IMR-90 (cell line): ENCODE data around the gene KLHDC10. TPM values are rescaled to one million over a fixed set of nuclear protein-coding genes. Genes with fewer than 3 reads are reported as not detected.

Experiments
- ATAC-seq: fragments of 200-7000 bp; cut with Tn5 transposase; 2 replicates; pipeline ENCODE4 v1.9.1; 2020; ENCODE audit warnings: low read depth, mild to moderate bottlenecking, moderate library complexity
- BruUV-seq: library from RNA; stranded (reverse); fragments of 400-500 nt; replicated peaks from 2 replicates; lab custom pipeline; 2021; lab: Mats Ljungman, UMichigan
- CTCF ChIA-PET: fragments of 300-600 bp; formaldehyde crosslinking; extraction: SDS; loops from one replicate; lab custom pipeline; 2021; ENCODE audit warnings: antibody characterized with exemption; lab: Yijun Ruan, JAX
- POLR2A ChIA-PET: fragments of 300-600 bp; sonication (Branson Sonifier 250); formaldehyde crosslinking; loops from one replicate; lab custom pipeline; 2022; ENCODE audit warnings: antibody characterized with exemption; ENCODE audit not compliant: unreplicated experiment; lab: Charles Lee
- DNase-seq: peaks from one replicate; pipeline ENCODE4 v3.0.0; 2013
- H2AFZ ChIP-seq: replicated peaks from 2 replicates; pipeline ENCODE3; 2013; ENCODE audit warnings: low read length, mild to moderate bottlenecking; ENCODE audit not compliant: poor library complexity
- H2AK5ac ChIP-seq: 2 replicates; pipeline ENCODE4 v1.6.1; 2013; ENCODE audit warnings: low read depth, low read length, inconsistent platforms
- H2AK9ac ChIP-seq: replicated peaks from 2 replicates; pipeline ENCODE3; 2013; ENCODE audit warnings: mild to moderate bottlenecking, low read depth, low read length, moderate library complexity; ENCODE audit not compliant: poor library complexity
- H2BK120ac ChIP-seq: 2 replicates; pipeline ENCODE4 v1.6.1; 2013; ENCODE audit warnings: low read depth, low read length, inconsistent platforms
- H2BK15ac ChIP-seq: 3 replicates; pipeline ENCODE4 v1.6.1; 2013; ENCODE audit warnings: low read depth, low read length, inconsistent platforms
- H2BK20ac ChIP-seq: 2 replicates; pipeline ENCODE4 v1.6.1; 2013; ENCODE audit warnings: low read depth, mild to moderate bottlenecking, inconsistent platforms, low read length, moderate library complexity
- H2BK5ac ChIP-seq: 2 replicates; pipeline ENCODE4 v1.6.1; 2013; ENCODE audit warnings: mild to moderate bottlenecking, low read depth, low read length, inconsistent platforms; ENCODE audit not compliant: poor library complexity, severe bottlenecking
- H3K14ac ChIP-seq: replicated peaks from 2 replicates; pipeline ENCODE4 v1.6.1; 2013; ENCODE audit warnings: low read depth, low read length, inconsistent platforms
- H3K18ac ChIP-seq: 2 replicates; pipeline ENCODE4 v1.6.1; 2013; ENCODE audit warnings: low read depth, low read length, control low read depth
- H3K23ac ChIP-seq: 2 replicates; pipeline ENCODE4 v1.6.1; 2013; ENCODE audit warnings: low read depth, low read length, inconsistent platforms
- H3K27ac ChIP-seq: 2 replicates; pipeline ENCODE4 v1.5.1; 2013; ENCODE audit warnings: mild to moderate bottlenecking, control low read depth, low read length; ENCODE audit not compliant: insufficient read depth
- H3K27me3 ChIP-seq: 2 replicates; pipeline ENCODE4 v1.6.1; 2013; ENCODE audit warnings: low read length; ENCODE audit not compliant: control insufficient read depth, insufficient read depth
- H3K36me3 ChIP-seq: 2 replicates; pipeline ENCODE4 v1.6.1; 2013; ENCODE audit warnings: low read length, mixed read lengths; ENCODE audit not compliant: control insufficient read depth, insufficient read depth
- H3K4ac ChIP-seq: 2 replicates; pipeline ENCODE4 v1.6.1; 2013; ENCODE audit warnings: low read depth, low read length, inconsistent platforms
- H3K4me1 ChIP-seq: 2 replicates; pipeline ENCODE4 v1.6.1; 2013; ENCODE audit warnings: low read length, mixed read lengths; ENCODE audit not compliant: control insufficient read depth, insufficient read depth
- H3K4me2 ChIP-seq: 2 replicates; pipeline ENCODE4 v1.6.1; 2013; ENCODE audit warnings: low read depth, mild to moderate bottlenecking, control low read depth, low read length, moderate library complexity
- H3K4me3 ChIP-seq: 2 replicates; pipeline ENCODE4 v1.5.1; 2013; ENCODE audit warnings: low read depth, mild to moderate bottlenecking, control low read depth, low read length, moderate library complexity; ENCODE audit not compliant: insufficient read depth
- H3K56ac ChIP-seq: 2 replicates; pipeline ENCODE4 v1.6.1; 2013; ENCODE audit warnings: low read length, inconsistent platforms; ENCODE audit not compliant: insufficient read depth; ENCODE audit errors: extremely low read depth
- H3K79me1 ChIP-seq, 2 experiments: 2 replicates each; pipeline ENCODE4 v1.6.1; 2013; ENCODE audit warnings: low read length in 2 of 2, inconsistent platforms in 1 of 2, low read depth in 1 of 2
- H3K9ac ChIP-seq: 2 replicates; pipeline ENCODE4 v1.6.1; 2013; ENCODE audit warnings: low read depth, low read length, control low read depth
- H3K9me1 ChIP-seq: 2 replicates; pipeline ENCODE4 v1.6.1; 2013; ENCODE audit warnings: low read length, inconsistent platforms; ENCODE audit not compliant: insufficient read depth
- H3K9me3 ChIP-seq: 2 replicates; pipeline ENCODE4 v1.6.1; 2013; ENCODE audit warnings: low read length; ENCODE audit not compliant: control insufficient read depth, insufficient read depth
- H4K20me1 ChIP-seq: 2 replicates; pipeline ENCODE4 v1.6.1; 2013; ENCODE audit warnings: low read length, inconsistent platforms; ENCODE audit not compliant: insufficient read depth
- H4K5ac ChIP-seq: 2 replicates; pipeline ENCODE4 v1.6.1; 2013; ENCODE audit warnings: mild to moderate bottlenecking, low read depth, low read length, control low read depth
- H4K8ac ChIP-seq, 2 experiments: 2 replicates each; pipeline ENCODE4 v1.6.1; 2013; ENCODE audit warnings: low read depth in 2 of 2, low read length in 2 of 2, control low read depth in 1 of 2, inconsistent platforms in 1 of 2
- H4K91ac ChIP-seq: 2 replicates; pipeline ENCODE4 v1.6.1; 2013; ENCODE audit warnings: low read depth, low read length, inconsistent platforms; ENCODE audit not compliant: insufficient read depth
- BHLHE40 ChIP-seq: fragments of 150-350 bp; IDR thresholded peaks from 2 replicates; pipeline ENCODE4 v1.6.1; 2016; ENCODE audit warnings: mild to moderate bottlenecking, low read depth, low read length
- CEBPB ChIP-seq: IDR thresholded peaks from 2 replicates; pipeline ENCODE4 v1.6.1; 2012; ENCODE audit warnings: low read depth, low read length, improper control_type of control experiment
- FOS ChIP-seq: fragments of 150-350 bp; IDR thresholded peaks from 2 replicates; pipeline ENCODE4 v1.6.1; 2016; ENCODE audit warnings: low read depth, low read length
- MAFK ChIP-seq: IDR thresholded peaks from 2 replicates; pipeline ENCODE4 v1.6.1; 2012; ENCODE audit warnings: low read depth, low read length, improper control_type of control experiment
- MAZ ChIP-seq: IDR thresholded peaks from 2 replicates; pipeline ENCODE4 v1.6.1; 2012; ENCODE audit warnings: low read depth, mild to moderate bottlenecking, low read length, improper control_type of control experiment, moderate library complexity, borderline replicate concordance
- MXI1 ChIP-seq: IDR thresholded peaks from 2 replicates; pipeline ENCODE4 v1.6.1; 2012; ENCODE audit warnings: low read depth, mild to moderate bottlenecking, low read length, moderate library complexity, borderline replicate concordance
- NFE2L2 ChIP-seq: fragments of 150-350 bp; IDR thresholded peaks from 2 replicates; pipeline ENCODE4 v1.6.1; 2016; ENCODE audit warnings: low read depth, mild to moderate bottlenecking, low read length
- POLR2A ChIP-seq: IDR thresholded peaks from 2 replicates; pipeline ENCODE4 v1.6.1; 2012; ENCODE audit warnings: mild to moderate bottlenecking, low read depth, low read length
- RCOR1 ChIP-seq: IDR thresholded peaks from 2 replicates; pipeline ENCODE4 v1.6.1; 2012; ENCODE audit warnings: mild to moderate bottlenecking, low read length, improper control_type of control experiment; ENCODE audit not compliant: insufficient replicate concordance
- RFX5 ChIP-seq: IDR thresholded peaks from 2 replicates; pipeline ENCODE4 v1.8.0; 2012; ENCODE audit warnings: low read depth, mild to moderate bottlenecking, low read length, moderate library complexity
- SMC3 ChIP-seq: fragments of 150-350 bp; IDR thresholded peaks from 2 replicates; pipeline ENCODE4 v1.6.1; 2016; ENCODE audit warnings: low read depth, mild to moderate bottlenecking, antibody characterized with exemption, low read length, moderate library complexity
- WGBS, 2 experiments: methylation state at CpG; one replicate each; pipeline versions ENCODE4 v1.1.5 to v1.1.7; 2013; ENCODE audit warnings: missing lambda C conversion rate in 2 of 2; ENCODE audit not compliant: insufficient read length in 1 of 2; ENCODE audit errors: extremely low coverage in 2 of 2; 5-methylcytosine and 5-hydroxymethylcytosine counted together
- dilution Hi-C: fragments of 300-500 bp; cut with HindIII; formaldehyde crosslinking; loops from one replicate; pipeline ENCODE4 v1.14.3; 2018; ENCODE audit warnings: low sequenced_read_pairs; ENCODE audit not compliant: unreplicated experiment
- in situ Hi-C: fragments of 300-500 bp; cut with MboI; formaldehyde crosslinking; loops from 3 replicates; pipeline ENCODE4 v1.14.3; 2019; ENCODE audit warnings: low sequenced_read_pairs, inconsistent platforms, mixed read lengths
- intact Hi-C: fragments of 100-400 bp; cut with micrococcal nuclease; formaldehyde crosslinking; loops from 2 replicates; pipeline ENCODE4 v1.10.0; 2022
- polyA plus RNA-seq, 3 experiments: library from polyadenylated mRNA; depleted of rRNA; stranded (reverse); fragments of >200 nt; gene quantifications; 2 replicates each; pipeline ENCODE4 v1.2.3, GENCODE V29; 2012; ENCODE audit warnings: low replicate concordance in 1 of 3
- total RNA-seq: library from RNA; depleted of rRNA; stranded (reverse); fragments of >200 nt; gene quantifications from 2 replicates; pipeline ENCODE4 v1.2.3, GENCODE V29; 2012
- TF ChIP-seq, protein P1 (sequence below): conservative IDR thresholded peaks from 2 replicates; pipeline ENCODE4 v1.5.1; 2012; ENCODE audit warnings: mild to moderate bottlenecking, low read depth, low read length, improper control_type of control experiment
- TF ChIP-seq, protein P2 (sequence below): fragments of 150-350 bp; IDR thresholded peaks from 2 replicates; pipeline ENCODE4 v1.6.1; 2017; ENCODE audit warnings: mild to moderate bottlenecking, antibody characterized with exemption, low read length, low read depth
- TF ChIP-seq, protein P3 (sequence below): fragments of 150-350 bp; IDR thresholded peaks from 2 replicates; pipeline ENCODE4 v1.6.1; 2016; ENCODE audit warnings: low read depth, mild to moderate bottlenecking, low read length, moderate library complexity, borderline replicate concordance

The KLHDC10 gene
- total and polyA plus RNA-seq, 2 of the 4 experiments (the other 2 are of a cell fraction) = 12.4 to 27.1 TPM

DNA sequence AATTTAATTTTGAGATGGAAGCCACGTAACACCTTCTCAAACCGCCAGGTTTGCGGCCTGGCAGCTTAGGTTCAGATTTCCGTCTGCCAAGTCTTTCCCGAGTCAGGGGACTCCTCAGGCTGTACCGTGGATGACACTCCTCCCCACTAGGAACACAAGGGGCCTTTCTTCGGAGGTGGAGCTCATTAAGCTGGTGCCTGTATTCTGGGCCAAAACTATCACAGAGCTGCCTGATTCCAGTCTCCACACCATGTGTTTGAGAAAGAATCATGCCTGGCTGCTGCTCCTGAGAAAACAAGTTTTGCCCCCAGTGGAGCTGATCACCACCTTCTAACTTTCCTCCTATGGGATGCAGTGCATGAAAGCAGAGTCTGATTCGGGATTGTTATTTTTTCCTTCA is 90.1 kb downstream of the KLHDC10 start:
- Histone ChIP-seq H3K9me1 (no peaks in the 10 kb centered on the region), H3K4me1 (no peaks in the 10 kb centered on the region), H3K79me1 (no peaks in the 10 kb centered on the region), H3K23ac (no peak overlapping the region), H3K4me3 (no peak overlapping the region), H3K4ac (no peak overlapping the region), H2AFZ (no peak overlapping the region), H4K5ac (no peak overlapping the region), H3K14ac (no peak overlapping the region), H3K56ac (no peak overlapping the region), H3K27ac (no peak overlapping the region), H2BK120ac (no peak overlapping the region), H3K9ac (no peak overlapping the region), H2AK5ac (no peak overlapping the region), H2BK20ac (no peak overlapping the region), H3K9me3 (peaks cover 3% of the 10 kb centered on the region; the same call in 1 of the 2 replicates), H3K27me3 (no peaks in the 10 kb centered on the region), H3K4me2 (no peak overlapping the region), H2BK15ac (no peak overlapping the region), H3K18ac (no peak overlapping the region), H2BK5ac (no peak overlapping the region), H4K8ac (no peak overlapping the region), H3K36me3 (peaks cover 13% of the 10 kb centered on the region), H2AK9ac (no peak overlapping the region), H4K20me1 (no peaks in the 10 kb centered on the region), H4K91ac (no peak overlapping the region)
- intact Hi-C loops (no loop called here), dilution Hi-C loops (no loop called here), in situ Hi-C loops (no loop called here)
- 99% methylated on average over 6 of the region's 8 CpGs; no CpG with 5 or more reads in 1 of the 2 experiments for WGBS, 2 experiments
- TF ChIP-seq MAZ (no peak), RFX5 (no peak), MAFK (no peak), MXI1 (no peak), FOS (no peak), NFE2L2 (no peak), SMC3 (no peak), POLR2A (no peak), BHLHE40 (no peak), RCOR1 (no peak), CEBPB (no peak)
- TF ChIP-seq, protein P1, sequence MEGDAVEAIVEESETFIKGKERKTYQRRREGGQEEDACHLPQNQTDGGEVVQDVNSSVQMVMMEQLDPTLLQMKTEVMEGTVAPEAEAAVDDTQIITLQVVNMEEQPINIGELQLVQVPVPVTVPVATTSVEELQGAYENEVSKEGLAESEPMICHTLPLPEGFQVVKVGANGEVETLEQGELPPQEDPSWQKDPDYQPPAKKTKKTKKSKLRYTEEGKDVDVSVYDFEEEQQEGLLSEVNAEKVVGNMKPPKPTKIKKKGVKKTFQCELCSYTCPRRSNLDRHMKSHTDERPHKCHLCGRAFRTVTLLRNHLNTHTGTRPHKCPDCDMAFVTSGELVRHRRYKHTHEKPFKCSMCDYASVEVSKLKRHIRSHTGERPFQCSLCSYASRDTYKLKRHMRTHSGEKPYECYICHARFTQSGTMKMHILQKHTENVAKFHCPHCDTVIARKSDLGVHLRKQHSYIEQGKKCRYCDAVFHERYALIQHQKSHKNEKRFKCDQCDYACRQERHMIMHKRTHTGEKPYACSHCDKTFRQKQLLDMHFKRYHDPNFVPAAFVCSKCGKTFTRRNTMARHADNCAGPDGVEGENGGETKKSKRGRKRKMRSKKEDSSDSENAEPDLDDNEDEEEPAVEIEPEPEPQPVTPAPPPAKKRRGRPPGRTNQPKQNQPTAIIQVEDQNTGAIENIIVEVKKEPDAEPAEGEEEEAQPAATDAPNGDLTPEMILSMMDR = no peak
- TF ChIP-seq, protein P2, sequence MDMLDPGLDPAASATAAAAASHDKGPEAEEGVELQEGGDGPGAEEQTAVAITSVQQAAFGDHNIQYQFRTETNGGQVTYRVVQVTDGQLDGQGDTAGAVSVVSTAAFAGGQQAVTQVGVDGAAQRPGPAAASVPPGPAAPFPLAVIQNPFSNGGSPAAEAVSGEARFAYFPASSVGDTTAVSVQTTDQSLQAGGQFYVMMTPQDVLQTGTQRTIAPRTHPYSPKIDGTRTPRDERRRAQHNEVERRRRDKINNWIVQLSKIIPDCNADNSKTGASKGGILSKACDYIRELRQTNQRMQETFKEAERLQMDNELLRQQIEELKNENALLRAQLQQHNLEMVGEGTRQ = no peak
- TF ChIP-seq, protein P3, sequence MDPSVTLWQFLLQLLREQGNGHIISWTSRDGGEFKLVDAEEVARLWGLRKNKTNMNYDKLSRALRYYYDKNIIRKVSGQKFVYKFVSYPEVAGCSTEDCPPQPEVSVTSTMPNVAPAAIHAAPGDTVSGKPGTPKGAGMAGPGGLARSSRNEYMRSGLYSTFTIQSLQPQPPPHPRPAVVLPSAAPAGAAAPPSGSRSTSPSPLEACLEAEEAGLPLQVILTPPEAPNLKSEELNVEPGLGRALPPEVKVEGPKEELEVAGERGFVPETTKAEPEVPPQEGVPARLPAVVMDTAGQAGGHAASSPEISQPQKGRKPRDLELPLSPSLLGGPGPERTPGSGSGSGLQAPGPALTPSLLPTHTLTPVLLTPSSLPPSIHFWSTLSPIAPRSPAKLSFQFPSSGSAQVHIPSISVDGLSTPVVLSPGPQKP = no peak
- ChIA-PET POLR2A (no interaction called here), CTCF (interaction anchor here (0.6 kb wide), 1 partner anchor 64 kb away, joined by 3 read pairs; no protein-coding TSS in a partner anchor)
- ATAC-seq = no peak
- BruUV-seq = no TSS peak
- DNase-seq = no peak
